ENCODE results near the gene UBQLN3. TPM values are rescaled to one million over a fixed set of nuclear protein-coding genes. Genes with fewer than 3 reads are reported as not detected.

UBQLN3 gene
- total RNA-seq, 1 experiment from 2014 or later = not detected

DNA sequence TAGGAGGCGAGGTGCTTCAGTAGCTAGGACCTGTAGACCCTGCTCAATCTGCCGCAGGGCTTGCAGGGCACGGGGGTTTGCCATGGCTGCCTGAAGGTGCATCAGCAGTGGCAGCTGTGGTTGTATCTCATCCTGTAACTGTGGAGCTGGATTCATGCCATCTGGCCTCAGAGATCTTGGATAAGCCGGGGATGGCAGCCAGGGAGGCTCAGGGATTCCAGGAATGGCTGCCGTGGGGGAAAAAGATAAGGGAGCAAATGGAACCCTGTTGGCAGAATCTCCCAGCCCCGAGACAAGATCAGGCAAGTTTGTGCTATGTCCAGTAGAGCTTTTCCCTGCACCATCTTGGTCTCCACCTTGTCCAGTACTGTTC is 1.8 kb downstream of the UBQLN3 start:
- Histone ChIP-seq H3K27ac (ENCODE audit: low read length) (no peak overlapping the region), H3K36me3 (ENCODE audit: control insufficient read depth, insufficient read depth, low read length) (no peaks in the 10 kb centered on the region; the same call in 1 of the 2 replicates), H3K27me3 (ENCODE audit: control insufficient read depth, insufficient read depth, low read length) (peaks cover 3% of the 10 kb centered on the region; the same call in 1 of the 2 replicates), H3K9me3 (ENCODE audit: control insufficient read depth, insufficient read depth, low read depth, low read length) (no peaks in the 10 kb centered on the region), H3K4me3 (ENCODE audit: low read depth in 2 of 2, low read length in 2 of 2) (no peak overlapping the region), H3K4me1 (ENCODE audit: control insufficient read depth, insufficient read depth, low read length) (no peaks in the 10 kb centered on the region)
- in situ Hi-C loops (cut with HindIII; ENCODE audit: low pct_unique_long_range_greater_than_20kb, low sequenced_read_pairs) (no loop called here), intact Hi-C loops (cut with micrococcal nuclease; ENCODE audit: unreplicated experiment) (no loop called here)
- no peak for TF ChIP-seq POLR2AphosphoS5 (IDR thresholded peaks at IDR 0.05; ENCODE audit: low read depth, low read length)
- no peak for TF ChIP-seq TCF7L2 (IDR thresholded peaks at IDR 0.05; ENCODE audit: low read depth, low read length)
- TF ChIP-seq CTCF (IDR thresholded peaks at IDR 0.05) = no peak
- no peak for TF ChIP-seq REST (IDR thresholded peaks at IDR 0.05; ENCODE audit: insufficient read depth in 1 of 2, low read depth in 2 of 2, low read length in 1 of 2)
- TF ChIP-seq SIN3A (IDR thresholded peaks at IDR 0.05; ENCODE audit: borderline replicate concordance, insufficient read depth, low read depth, low read length) = no peak
- ChIA-PET POLR2A (no interaction called here), CTCF (interaction anchor here (0.5 kb wide), 1 partner anchor 312 kb away, joined by 3 read pairs; no protein-coding TSS in a partner anchor)
- ATAC-seq = no peak
- no peak for DNase-seq (ENCODE audit: low read depth, low spot score)
- BruUV-seq (replicated peaks) = no TSS peak

GRCh38 chr11:5507177-5507932 is 2.4 kb downstream of the UBQLN3 start:
- Histone ChIP-seq H3K36me3 (ENCODE audit: control insufficient read depth, insufficient read depth, low read length) (no peaks in the 10 kb centered on the region; the same call in 1 of the 2 replicates), H3K4me1 (ENCODE audit: control insufficient read depth, insufficient read depth, low read length) (no peaks in the 10 kb centered on the region), H3K27me3 (ENCODE audit: control insufficient read depth, insufficient read depth, low read length) (peaks cover 3% of the 10 kb centered on the region; the same call in 1 of the 2 replicates), H3K4me3 (ENCODE audit: low read depth in 2 of 2, low read length in 2 of 2) (no peak overlapping the region), H3K27ac (ENCODE audit: low read length) (no peak overlapping the region), H3K9me3 (ENCODE audit: control insufficient read depth, insufficient read depth, low read depth, low read length) (no peaks in the 10 kb centered on the region)
- TF ChIP-seq REST (IDR thresholded peaks at IDR 0.05; ENCODE audit: insufficient read depth in 1 of 2, low read depth in 2 of 2, low read length in 1 of 2) = no peak
- TF ChIP-seq SIN3A (IDR thresholded peaks at IDR 0.05; ENCODE audit: borderline replicate concordance, insufficient read depth, low read depth, low read length) = no peak
- no peak for TF ChIP-seq TCF7L2 (IDR thresholded peaks at IDR 0.05; ENCODE audit: low read depth, low read length)
- TF ChIP-seq CTCF (IDR thresholded peaks at IDR 0.05) = no peak; the same call in 1 of the 2 replicates
- TF ChIP-seq POLR2AphosphoS5 (IDR thresholded peaks at IDR 0.05; ENCODE audit: low read depth, low read length) = no peak
- ATAC-seq (no peak), DNase-seq (ENCODE audit: low read depth, low spot score) (no peak)
- BruUV-seq (replicated peaks) = no TSS peak
- in situ Hi-C loops (cut with HindIII; ENCODE audit: low pct_unique_long_range_greater_than_20kb, low sequenced_read_pairs) = no loop called here
- CTCF ChIA-PET = interaction anchor here (0.5 kb wide), 1 partner anchor 311 kb away, joined by 3 read pairs; no protein-coding TSS in a partner anchor
- intact Hi-C loops (cut with micrococcal nuclease; ENCODE audit: unreplicated experiment) = no loop called here
- POLR2A ChIA-PET = no interaction called here

Data from Panc1 (cell line).